HAP-1 (cell line): ENCODE data around the gene GTF3C1.
A peak's percentile ranks its signal among the peaks of the same experiment; 100 is the strongest.

Experiments
- DNase-seq, 2 experiments: peaks; one replicate each; pipeline ENCODE4 v3.0.0-alpha.2; 2016 to 2020; ENCODE audit warnings: low spot score in 2 of 2
- H3K27me3 ChIP-seq: fragments of 250-450 bp; sonication (Bioruptor Pico); 2 replicates; pipeline ENCODE4 v1.5.1; 2020; ENCODE audit warnings: low read depth, mild to moderate bottlenecking, moderate library complexity
- H3K36me3 ChIP-seq: fragments of 250-450 bp; sonication (Bioruptor Pico); replicated peaks from 2 replicates; pipeline ENCODE4 v1.5.1; 2020; ENCODE audit warnings: mild to moderate bottlenecking
- H3K4me1 ChIP-seq: fragments of 250-450 bp; sonication (Bioruptor Pico); 2 replicates; pipeline ENCODE4 v1.5.1; 2020; ENCODE audit warnings: mild to moderate bottlenecking
- H3K4me3 ChIP-seq: fragments of 250-450 bp; sonication (Bioruptor Pico); 2 replicates; pipeline ENCODE4 v1.5.1; 2020; ENCODE audit warnings: mild to moderate bottlenecking, moderate library complexity
- H3K9me3 ChIP-seq: fragments of 250-450 bp; sonication (Bioruptor Pico); 2 replicates; pipeline ENCODE4 v1.5.1; 2020; ENCODE audit warnings: mild to moderate bottlenecking, moderate library complexity
- in situ Hi-C: fragments of 300-500 bp; cut with MboI; formaldehyde crosslinking; loops from 3 replicates; pipeline ENCODE4 v1.14.3; 2020; ENCODE audit warnings: low sequenced_read_pairs, inconsistent platforms, mixed read lengths

The GTF3C1 gene

GRCh38 chr16:27522173-27522707 lies 27.5 kb downstream of the GTF3C1 start:
- no peaks in the 10 kb centered on the region for H3K27me3 ChIP-seq
- in situ Hi-C loops, result no loop called here
- H3K9me3 ChIP-seq, result no peaks in the 10 kb centered on the region
- peaks cover 55% of the 10 kb centered on the region for H3K36me3 ChIP-seq
- DNase-seq, result no peak
- no peak overlapping the region for H3K4me3 ChIP-seq
- H3K4me1 ChIP-seq, result no peaks in the 10 kb centered on the region

DNA sequence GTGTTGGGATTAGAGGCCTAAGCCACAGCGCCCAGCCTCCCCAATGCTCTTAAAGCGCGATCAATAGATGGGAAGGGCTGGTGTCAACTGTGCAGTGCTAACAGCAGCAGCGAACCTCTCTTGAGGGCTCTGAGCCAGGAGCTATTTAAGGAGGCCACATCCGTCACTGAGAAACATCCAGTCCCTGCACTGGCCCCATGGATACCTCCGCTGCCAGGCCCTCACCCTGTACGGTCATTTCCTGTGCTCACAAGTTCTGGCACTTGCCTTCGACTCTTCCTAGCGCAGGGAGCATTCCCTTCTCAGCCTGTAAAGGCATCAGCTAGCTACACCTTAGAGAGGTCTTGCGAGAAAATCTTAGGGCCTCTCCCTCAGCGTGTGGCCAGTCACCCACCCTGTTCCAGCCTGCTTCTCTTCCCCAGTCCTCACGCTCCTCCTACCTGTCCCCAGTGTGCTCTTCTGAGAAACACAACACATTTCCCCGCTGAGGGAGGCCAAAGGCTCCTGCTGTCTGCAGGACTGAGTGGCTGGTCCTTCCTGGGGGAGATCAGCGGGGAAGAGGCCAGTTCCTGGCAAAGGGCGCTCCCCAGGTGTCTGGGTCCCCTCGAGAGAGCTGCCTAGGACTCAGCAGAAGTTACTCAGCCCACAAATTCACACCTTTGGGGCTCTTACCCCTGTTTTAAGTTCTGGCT lies 28.6 kb downstream of the GTF3C1 start:
- H3K4me1 ChIP-seq, result no peaks in the 10 kb centered on the region
- no peaks in the 10 kb centered on the region for H3K27me3 ChIP-seq
- DNase-seq, result no peak
- in situ Hi-C loops, result no loop called here
- H3K9me3 ChIP-seq, result no peaks in the 10 kb centered on the region
- H3K4me3 ChIP-seq, result no peak overlapping the region
- H3K36me3 ChIP-seq, result peaks cover 43% of the 10 kb centered on the region

GRCh38 chr16:27518226-27518625 lies 31.5 kb downstream of the GTF3C1 start:
- H3K9me3 ChIP-seq, result no peaks in the 10 kb centered on the region
- in situ Hi-C loops, result no loop called here
- H3K4me1 ChIP-seq, result no peaks in the 10 kb centered on the region
- peaks cover 24% of the 10 kb centered on the region for H3K36me3 ChIP-seq
- no peaks in the 10 kb centered on the region for H3K27me3 ChIP-seq
- no peak overlapping the region for H3K4me3 ChIP-seq
- no peak for DNase-seq

- H3K4me3 ChIP-seq, result no peak overlapping the region
- DNase-seq, result no peak
- no peaks in the 10 kb centered on the region for H3K9me3 ChIP-seq
- no peaks in the 10 kb centered on the region for H3K27me3 ChIP-seq
- H3K4me1 ChIP-seq, result no peaks in the 10 kb centered on the region
- H3K36me3 ChIP-seq, result peaks cover 24% of the 10 kb centered on the region
- in situ Hi-C loops, result no loop called here
Measured at GRCh38 chr16:27517664-27518063, 32.0 kb downstream of the GTF3C1 start.

DNA sequence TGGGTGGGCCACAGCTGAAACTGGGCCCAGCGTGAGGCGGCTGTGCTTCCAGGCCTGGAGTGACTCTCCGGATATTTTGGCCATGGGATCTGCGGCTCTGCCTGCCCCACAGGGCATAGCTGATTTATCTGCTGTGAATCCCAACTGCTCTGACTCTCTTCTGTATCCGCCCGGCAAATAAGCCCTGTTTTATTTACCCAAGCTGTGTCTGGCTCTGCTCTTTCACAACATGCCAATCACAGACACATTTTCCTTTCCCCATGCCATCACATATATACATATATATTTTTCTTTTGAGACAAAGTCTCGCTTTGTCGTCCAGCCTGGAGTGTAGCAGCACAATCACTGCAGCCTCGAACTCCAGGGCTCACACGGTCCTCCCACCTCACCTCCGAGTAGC lies 33.3 kb downstream of the GTF3C1 start:
- in situ Hi-C loops, result no loop called here
- no peak for DNase-seq
- Histone ChIP-seq H3K4me3 (no peak overlapping the region), H3K36me3 (peaks cover 30% of the 10 kb centered on the region), H3K27me3 (no peaks in the 10 kb centered on the region), H3K4me1 (no peaks in the 10 kb centered on the region), H3K9me3 (no peaks in the 10 kb centered on the region)

GRCh38 chr16:27515874-27516353 lies 33.8 kb downstream of the GTF3C1 start:
- H3K36me3 ChIP-seq, result peaks cover 33% of the 10 kb centered on the region
- DNase-seq, result peak; percentile 13 to 57
- in situ Hi-C loops, result no loop called here

GRCh38 chr16:27514806-27515205 lies 34.9 kb downstream of the GTF3C1 start:
- Histone ChIP-seq H3K4me1 (no peaks in the 10 kb centered on the region), H3K9me3 (no peaks in the 10 kb centered on the region), H3K4me3 (no peak overlapping the region), H3K27me3 (no peaks in the 10 kb centered on the region), H3K36me3 (peaks cover 37% of the 10 kb centered on the region)
- in situ Hi-C loops, result no loop called here
- no peak for DNase-seq

More at GRCh38 chr16:27515874-27516353, 33.8 kb downstream of the GTF3C1 start:
- no peaks in the 10 kb centered on the region for H3K4me1 ChIP-seq
- no peaks in the 10 kb centered on the region for H3K27me3 ChIP-seq
- H3K4me3 ChIP-seq, result no peak overlapping the region
- no peaks in the 10 kb centered on the region for H3K9me3 ChIP-seq

DNA sequence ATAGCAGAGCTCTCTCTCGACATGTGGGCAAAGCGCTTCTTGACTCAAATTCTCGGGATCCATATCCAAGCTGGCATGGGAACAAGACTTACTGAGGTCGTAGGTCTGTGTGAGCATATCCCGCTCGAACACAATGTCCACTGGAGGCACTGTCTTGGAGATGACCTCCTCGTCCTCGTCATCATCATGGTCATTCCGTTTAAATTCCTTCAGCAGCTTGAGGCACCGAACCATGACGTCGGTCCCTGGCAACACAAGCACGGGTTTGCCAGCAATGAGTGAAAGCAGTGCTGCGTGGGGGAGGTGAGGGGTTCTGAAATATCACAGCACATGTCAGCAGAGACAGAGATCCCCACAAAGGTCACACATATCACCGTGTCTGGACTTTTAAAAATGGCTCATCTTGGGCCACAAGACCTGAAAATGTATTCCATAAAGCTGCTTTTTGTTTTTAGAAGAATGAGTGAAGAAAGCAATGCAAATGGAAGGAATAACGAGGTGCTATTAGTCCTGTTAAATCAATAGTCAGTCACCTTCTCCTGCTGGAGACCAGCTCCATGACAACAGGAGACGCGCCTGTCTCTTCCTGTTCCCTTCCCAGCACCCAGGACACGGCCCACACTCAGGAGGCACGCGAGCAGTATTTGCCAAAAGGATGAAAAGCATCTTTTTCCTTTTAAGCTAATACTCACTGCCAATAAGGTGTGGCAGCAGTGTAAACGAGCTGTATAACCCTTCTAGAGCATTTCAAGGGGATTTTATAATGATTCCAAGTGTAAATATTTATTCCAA lies 37.9 kb downstream of the GTF3C1 start:
- peaks cover 45% of the 10 kb centered on the region for H3K36me3 ChIP-seq
- H3K4me1 ChIP-seq, result no peaks in the 10 kb centered on the region
- DNase-seq, result no peak
- H3K4me3 ChIP-seq, result no peak overlapping the region
- no peaks in the 10 kb centered on the region for H3K27me3 ChIP-seq
- in situ Hi-C loops, result no loop called here
- H3K9me3 ChIP-seq, result no peaks in the 10 kb centered on the region

GRCh38 chr16:27508476-27508875 lies 41.2 kb downstream of the GTF3C1 start:
- Histone ChIP-seq H3K27me3 (no peaks in the 10 kb centered on the region), H3K4me1 (no peaks in the 10 kb centered on the region), H3K9me3 (no peaks in the 10 kb centered on the region), H3K4me3 (no peak overlapping the region), H3K36me3 (peaks cover 79% of the 10 kb centered on the region)
- in situ Hi-C loops, result no loop called here
- no peak for DNase-seq

GRCh38 chr16:27506771-27507170 lies 42.9 kb downstream of the GTF3C1 start:
- Histone ChIP-seq H3K27me3 (no peaks in the 10 kb centered on the region), H3K36me3 (peaks cover 92% of the 10 kb centered on the region), H3K9me3 (no peaks in the 10 kb centered on the region), H3K4me1 (no peaks in the 10 kb centered on the region), H3K4me3 (no peak overlapping the region)
- DNase-seq, result no peak
- in situ Hi-C loops, result no loop called here

DNA sequence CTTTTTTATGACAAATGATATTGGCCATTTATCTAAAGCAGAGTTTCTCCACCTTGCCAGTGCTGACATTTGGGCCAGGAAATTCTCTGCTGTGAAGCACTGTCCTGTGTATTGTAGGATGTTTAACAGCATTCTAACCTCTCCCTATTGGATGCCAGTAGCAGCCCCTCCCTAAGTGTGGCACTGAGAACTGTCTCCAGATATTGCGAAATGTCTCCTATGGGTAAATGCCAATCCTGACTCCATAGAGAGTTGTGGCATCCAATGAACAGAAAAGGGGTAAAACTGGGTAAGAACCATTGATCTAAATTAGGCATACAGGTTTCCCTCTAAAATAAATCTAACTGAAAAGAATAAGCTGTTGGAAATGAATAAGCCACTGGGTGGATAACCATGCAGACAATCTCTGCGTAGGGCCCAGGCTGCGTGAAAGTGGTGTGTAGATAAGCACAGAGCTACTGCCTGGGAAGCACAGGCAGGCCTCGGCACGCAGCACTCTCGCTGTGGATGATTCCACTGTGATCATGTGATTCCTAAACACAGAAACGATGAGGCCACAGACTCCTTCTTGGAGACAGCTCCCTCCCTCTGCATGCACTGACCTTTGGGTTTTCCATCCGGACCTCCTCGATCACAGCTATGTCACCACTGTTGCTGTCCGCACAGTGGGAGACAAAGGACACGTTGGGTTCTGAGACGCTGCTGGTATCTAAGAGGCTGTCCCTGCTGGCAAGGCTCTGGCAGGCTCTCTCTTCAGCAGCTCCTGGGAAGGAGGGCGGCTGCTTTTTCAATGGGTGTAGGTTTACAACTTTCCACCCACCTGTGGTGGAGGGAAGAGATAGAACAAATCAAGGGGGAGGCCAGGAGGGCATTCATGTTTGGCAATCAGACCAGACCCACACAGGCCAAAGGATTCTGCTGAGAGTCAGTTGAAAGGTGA lies 44.1 kb downstream of the GTF3C1 start:
- H3K27me3 ChIP-seq, result no peaks in the 10 kb centered on the region
- H3K36me3 ChIP-seq, result peaks cover 92% of the 10 kb centered on the region
- in situ Hi-C loops, result no loop called here
- H3K4me1 ChIP-seq, result no peaks in the 10 kb centered on the region
- H3K9me3 ChIP-seq, result no peaks in the 10 kb centered on the region
- no peak overlapping the region for H3K4me3 ChIP-seq
- no peak for DNase-seq

GRCh38 chr16:27503662-27504061 lies 46.1 kb downstream of the GTF3C1 start:
- no peaks in the 10 kb centered on the region for H3K9me3 ChIP-seq
- no peak overlapping the region for H3K4me3 ChIP-seq
- DNase-seq, result no peak
- H3K4me1 ChIP-seq, result no peaks in the 10 kb centered on the region
- in situ Hi-C loops, result no loop called here
- H3K27me3 ChIP-seq, result no peaks in the 10 kb centered on the region
- H3K36me3 ChIP-seq, result peaks cover 87% of the 10 kb centered on the region

DNA sequence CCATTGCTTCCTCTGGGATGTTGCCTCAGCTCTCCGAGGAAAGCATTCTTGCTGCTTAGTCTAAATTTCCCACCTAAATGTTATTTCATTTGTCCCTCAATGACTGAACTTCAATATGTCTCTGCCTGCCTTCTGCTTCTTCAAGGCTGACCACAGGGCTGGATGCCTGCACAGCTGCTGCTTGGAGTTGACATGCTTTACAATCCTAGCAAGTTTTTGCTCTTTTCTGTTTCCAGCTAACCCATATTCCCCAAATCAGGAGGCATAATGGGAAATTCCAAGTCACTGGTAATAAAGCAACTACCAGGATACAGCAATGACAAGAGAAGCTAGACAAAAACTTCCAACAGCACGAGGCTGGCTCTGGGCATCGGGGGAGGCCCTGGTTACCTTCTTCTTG lies 48.9 kb downstream of the GTF3C1 start:
- no peak for DNase-seq

More for the DNA sequence above, 48.9 kb downstream of the GTF3C1 start:
- Histone ChIP-seq H3K4me1 (no peaks in the 10 kb centered on the region), H3K9me3 (no peaks in the 10 kb centered on the region), H3K27me3 (no peaks in the 10 kb centered on the region), H3K36me3 (peaks cover 77% of the 10 kb centered on the region), H3K4me3 (no peak overlapping the region)
- in situ Hi-C loops, result no loop called here
